Astrocyte (in vitro differentiated cells and primary cell): ENCODE data around the gene LCAT.

Source experiments
- EZH2 ChIP-seq: IDR thresholded peaks from 2 replicates; pipeline ENCODE4 v1.6.1; 2012; ENCODE audit warnings: mild to moderate bottlenecking, low read length, inconsistent platforms; ENCODE audit not compliant: insufficient read depth
- TF ChIP-seq, protein P1 (sequence below): IDR thresholded peaks from 2 replicates; pipeline ENCODE4 v1.5.1; 2011; ENCODE audit warnings: low read depth, mild to moderate bottlenecking, inconsistent platforms, low read length, moderate library complexity; ENCODE audit not compliant: insufficient read depth

DNA sequence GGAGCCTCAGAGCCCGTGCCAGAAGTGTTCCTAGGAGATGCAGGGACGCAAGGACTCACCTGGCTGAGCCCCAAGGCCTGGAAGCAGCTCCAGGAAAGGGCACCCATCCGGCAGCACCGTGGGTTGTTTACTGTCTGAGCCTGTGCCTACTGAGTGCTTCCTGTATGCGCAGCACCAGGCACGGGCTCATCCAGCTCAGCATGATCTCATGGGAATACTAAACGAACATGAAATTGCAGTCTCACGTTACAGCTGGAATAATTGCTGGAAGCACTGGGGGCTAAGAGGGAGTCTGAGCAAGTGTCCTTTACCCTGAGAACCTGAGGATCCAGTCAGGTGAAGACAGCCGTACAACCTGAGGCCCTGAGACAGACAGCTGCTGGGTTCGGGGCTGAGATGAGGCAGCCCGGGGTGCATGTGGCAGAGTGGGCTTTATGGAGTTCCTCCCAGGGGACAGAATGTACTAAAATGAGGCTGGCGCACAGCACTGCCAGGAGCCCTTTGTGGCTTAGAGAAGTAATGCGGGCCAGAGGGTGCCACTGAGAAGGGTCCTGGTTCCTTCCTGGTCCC, 17.7 kb downstream of the LCAT start:
- TF ChIP-seq, protein P1, sequence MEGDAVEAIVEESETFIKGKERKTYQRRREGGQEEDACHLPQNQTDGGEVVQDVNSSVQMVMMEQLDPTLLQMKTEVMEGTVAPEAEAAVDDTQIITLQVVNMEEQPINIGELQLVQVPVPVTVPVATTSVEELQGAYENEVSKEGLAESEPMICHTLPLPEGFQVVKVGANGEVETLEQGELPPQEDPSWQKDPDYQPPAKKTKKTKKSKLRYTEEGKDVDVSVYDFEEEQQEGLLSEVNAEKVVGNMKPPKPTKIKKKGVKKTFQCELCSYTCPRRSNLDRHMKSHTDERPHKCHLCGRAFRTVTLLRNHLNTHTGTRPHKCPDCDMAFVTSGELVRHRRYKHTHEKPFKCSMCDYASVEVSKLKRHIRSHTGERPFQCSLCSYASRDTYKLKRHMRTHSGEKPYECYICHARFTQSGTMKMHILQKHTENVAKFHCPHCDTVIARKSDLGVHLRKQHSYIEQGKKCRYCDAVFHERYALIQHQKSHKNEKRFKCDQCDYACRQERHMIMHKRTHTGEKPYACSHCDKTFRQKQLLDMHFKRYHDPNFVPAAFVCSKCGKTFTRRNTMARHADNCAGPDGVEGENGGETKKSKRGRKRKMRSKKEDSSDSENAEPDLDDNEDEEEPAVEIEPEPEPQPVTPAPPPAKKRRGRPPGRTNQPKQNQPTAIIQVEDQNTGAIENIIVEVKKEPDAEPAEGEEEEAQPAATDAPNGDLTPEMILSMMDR = no peak
- TF ChIP-seq EZH2 = no peak
